Measurements from ENCODE around the gene PSME2.

The PSME2 gene

DNA sequence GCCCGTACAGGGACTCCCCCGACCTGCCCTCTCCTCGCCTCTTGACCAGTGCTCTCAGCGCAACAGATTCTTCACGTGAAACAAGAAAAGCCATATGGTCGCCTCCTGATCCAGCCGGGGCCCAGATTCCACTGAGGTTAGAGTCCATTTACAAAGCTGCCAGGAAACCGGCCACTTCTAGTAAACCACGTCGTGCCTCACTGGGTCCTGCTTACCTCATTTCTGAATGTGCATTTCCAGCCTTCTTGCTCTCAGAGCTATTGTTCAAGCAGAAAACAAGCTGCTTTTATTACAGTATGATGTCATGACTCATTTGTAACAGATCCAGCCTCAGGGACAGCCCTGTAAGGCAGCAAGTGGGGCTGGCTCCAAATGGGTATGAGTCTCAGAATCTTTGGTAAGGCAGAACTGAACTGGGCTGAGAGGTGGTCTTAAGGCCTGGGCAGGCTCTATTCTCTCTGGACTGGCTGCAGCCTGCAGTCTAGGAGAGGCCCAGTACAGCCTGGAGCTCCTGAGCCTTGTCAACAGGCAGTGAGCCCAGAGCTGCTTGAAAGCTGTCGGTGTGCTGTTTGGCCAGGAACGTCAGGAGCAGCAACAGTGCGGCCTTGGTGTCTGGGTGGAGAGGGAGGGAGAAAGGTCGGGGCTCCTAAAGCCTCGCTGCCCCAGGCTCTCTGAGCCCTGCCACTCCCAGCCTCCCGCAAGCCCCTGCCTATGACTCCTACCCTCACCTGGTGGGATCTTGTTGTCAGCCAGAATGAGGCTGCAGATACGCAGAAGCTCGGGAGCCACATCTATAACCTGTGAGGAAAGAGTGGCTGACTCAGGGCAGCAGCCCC lies 33.8 kb upstream of the PSME2 start:
- CTCF ChIA-PET: interaction anchor here (0.8 to 1.7 kb wide), 2 partner anchors 19 to 122 kb away, joined by 3 to 5 read pairs; partner anchors contain the start of gene IRF9
- Histone ChIP-seq H3K36me3 (ENCODE audit: control insufficient read depth in 2 of 2, insufficient read depth in 1 of 2, low read length in 2 of 2) (peaks cover 0 to 86% of the 10 kb centered on the region in 2 experiments; a peak in 2 of 3 replicates), H3K27ac (ENCODE audit: extremely low read depth, low read depth, low read length) (no peak overlapping the region; the same call in 1 of the 2 replicates)
- TF ChIP-seq FEZF1 (tag by site-specific recombination; IDR thresholded peaks at IDR 0.05): peak; percentile 99
- no peak for TF ChIP-seq ZNF843 (tag by site-specific recombination; IDR thresholded peaks at IDR 0.05)
- no peak for TF ChIP-seq ZSCAN30 (tag by site-specific recombination; IDR thresholded peaks at IDR 0.05)
- TF ChIP-seq ZBTB21 (tag by site-specific recombination; IDR thresholded peaks at IDR 0.05): peak; percentile 97
- TF ChIP-seq PRDM10 (tag by site-specific recombination; IDR thresholded peaks at IDR 0.05): 0 out of 2 replicates have a peak, but pooled peaks have one; percentile 38
- no peak for TF ChIP-seq PBX3 (CRISPR knock-in tag; IDR thresholded peaks at IDR 0.05)
- no peak for TF ChIP-seq KLF7 (tag by site-specific recombination; IDR thresholded peaks at IDR 0.05; ENCODE audit: borderline replicate concordance)
- no peak for TF ChIP-seq SP2 (tag by site-specific recombination; IDR thresholded peaks at IDR 0.05)
- TF ChIP-seq ZNF658 (tag by site-specific recombination; IDR thresholded peaks at IDR 0.05): no peak
- TF ChIP-seq, protein P1, sequence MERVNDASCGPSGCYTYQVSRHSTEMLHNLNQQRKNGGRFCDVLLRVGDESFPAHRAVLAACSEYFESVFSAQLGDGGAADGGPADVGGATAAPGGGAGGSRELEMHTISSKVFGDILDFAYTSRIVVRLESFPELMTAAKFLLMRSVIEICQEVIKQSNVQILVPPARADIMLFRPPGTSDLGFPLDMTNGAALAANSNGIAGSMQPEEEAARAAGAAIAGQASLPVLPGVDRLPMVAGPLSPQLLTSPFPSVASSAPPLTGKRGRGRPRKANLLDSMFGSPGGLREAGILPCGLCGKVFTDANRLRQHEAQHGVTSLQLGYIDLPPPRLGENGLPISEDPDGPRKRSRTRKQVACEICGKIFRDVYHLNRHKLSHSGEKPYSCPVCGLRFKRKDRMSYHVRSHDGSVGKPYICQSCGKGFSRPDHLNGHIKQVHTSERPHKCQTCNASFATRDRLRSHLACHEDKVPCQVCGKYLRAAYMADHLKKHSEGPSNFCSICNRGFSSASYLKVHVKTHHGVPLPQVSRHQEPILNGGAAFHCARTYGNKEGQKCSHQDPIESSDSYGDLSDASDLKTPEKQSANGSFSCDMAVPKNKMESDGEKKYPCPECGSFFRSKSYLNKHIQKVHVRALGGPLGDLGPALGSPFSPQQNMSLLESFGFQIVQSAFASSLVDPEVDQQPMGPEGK (tag by site-specific recombination; IDR thresholded peaks at IDR 0.05): peak; percentile 35; the same call in 1 of the 2 replicates
- TF ChIP-seq, protein P2, sequence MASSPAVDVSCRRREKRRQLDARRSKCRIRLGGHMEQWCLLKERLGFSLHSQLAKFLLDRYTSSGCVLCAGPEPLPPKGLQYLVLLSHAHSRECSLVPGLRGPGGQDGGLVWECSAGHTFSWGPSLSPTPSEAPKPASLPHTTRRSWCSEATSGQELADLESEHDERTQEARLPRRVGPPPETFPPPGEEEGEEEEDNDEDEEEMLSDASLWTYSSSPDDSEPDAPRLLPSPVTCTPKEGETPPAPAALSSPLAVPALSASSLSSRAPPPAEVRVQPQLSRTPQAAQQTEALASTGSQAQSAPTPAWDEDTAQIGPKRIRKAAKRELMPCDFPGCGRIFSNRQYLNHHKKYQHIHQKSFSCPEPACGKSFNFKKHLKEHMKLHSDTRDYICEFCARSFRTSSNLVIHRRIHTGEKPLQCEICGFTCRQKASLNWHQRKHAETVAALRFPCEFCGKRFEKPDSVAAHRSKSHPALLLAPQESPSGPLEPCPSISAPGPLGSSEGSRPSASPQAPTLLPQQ (tag by site-specific recombination; IDR thresholded peaks at IDR 0.05): peak; percentile 71
- TF ChIP-seq OSR2 (tag by site-specific recombination; IDR thresholded peaks at IDR 0.05): peak; percentile 18; the same call in 1 of the 2 replicates
- no peak for TF ChIP-seq ZNF350 (tag by site-specific recombination; IDR thresholded peaks at IDR 0.05)
- TF ChIP-seq, protein P3, sequence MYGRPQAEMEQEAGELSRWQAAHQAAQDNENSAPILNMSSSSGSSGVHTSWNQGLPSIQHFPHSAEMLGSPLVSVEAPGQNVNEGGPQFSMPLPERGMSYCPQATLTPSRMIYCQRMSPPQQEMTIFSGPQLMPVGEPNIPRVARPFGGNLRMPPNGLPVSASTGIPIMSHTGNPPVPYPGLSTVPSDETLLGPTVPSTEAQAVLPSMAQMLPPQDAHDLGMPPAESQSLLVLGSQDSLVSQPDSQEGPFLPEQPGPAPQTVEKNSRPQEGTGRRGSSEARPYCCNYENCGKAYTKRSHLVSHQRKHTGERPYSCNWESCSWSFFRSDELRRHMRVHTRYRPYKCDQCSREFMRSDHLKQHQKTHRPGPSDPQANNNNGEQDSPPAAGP (tag by site-specific recombination; IDR thresholded peaks at IDR 0.05): peak; percentile 58; the same call in 1 of the 2 replicates
- no peak for TF ChIP-seq ZNF510 (tag by site-specific recombination; IDR thresholded peaks at IDR 0.05; ENCODE audit: insufficient replicate concordance)
- TF ChIP-seq ZNF664 (tag by site-specific recombination; IDR thresholded peaks at IDR 0.05): no peak
- no peak for TF ChIP-seq ZNF747 (tag by site-specific recombination; IDR thresholded peaks at IDR 0.05)
- TF ChIP-seq, protein P4, sequence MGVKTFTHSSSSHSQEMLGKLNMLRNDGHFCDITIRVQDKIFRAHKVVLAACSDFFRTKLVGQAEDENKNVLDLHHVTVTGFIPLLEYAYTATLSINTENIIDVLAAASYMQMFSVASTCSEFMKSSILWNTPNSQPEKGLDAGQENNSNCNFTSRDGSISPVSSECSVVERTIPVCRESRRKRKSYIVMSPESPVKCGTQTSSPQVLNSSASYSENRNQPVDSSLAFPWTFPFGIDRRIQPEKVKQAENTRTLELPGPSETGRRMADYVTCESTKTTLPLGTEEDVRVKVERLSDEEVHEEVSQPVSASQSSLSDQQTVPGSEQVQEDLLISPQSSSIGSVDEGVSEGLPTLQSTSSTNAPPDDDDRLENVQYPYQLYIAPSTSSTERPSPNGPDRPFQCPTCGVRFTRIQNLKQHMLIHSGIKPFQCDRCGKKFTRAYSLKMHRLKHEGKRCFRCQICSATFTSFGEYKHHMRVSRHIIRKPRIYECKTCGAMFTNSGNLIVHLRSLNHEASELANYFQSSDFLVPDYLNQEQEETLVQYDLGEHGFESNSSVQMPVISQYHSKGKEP (tag by site-specific recombination; IDR thresholded peaks at IDR 0.05): no peak
- TF ChIP-seq ZNF404 (tag by site-specific recombination; IDR thresholded peaks at IDR 0.05): no peak
- TF ChIP-seq ZNF585B (tag by site-specific recombination; IDR thresholded peaks at IDR 0.05): no peak
- TF ChIP-seq ZNF629 (tag by site-specific recombination; IDR thresholded peaks at IDR 0.05): peak; percentile 99
- no peak for TF ChIP-seq TRIM28 (IDR thresholded peaks at IDR 0.05; ENCODE audit: borderline replicate concordance, low read length)
- no peak for TF ChIP-seq ZNF23 (tag by site-specific recombination; IDR thresholded peaks at IDR 0.05; ENCODE audit: borderline replicate concordance)
- TF ChIP-seq ZNF214 (tag by site-specific recombination; IDR thresholded peaks at IDR 0.05; ENCODE audit: borderline replicate concordance): no peak
- TF ChIP-seq ZBTB17 (tag by site-specific recombination; IDR thresholded peaks at IDR 0.05): peak; percentile 89
- peak; percentile 67 for TF ChIP-seq ZNF366 (tag by site-specific recombination; conservative IDR thresholded peaks at IDR 0.05)

More for the DNA sequence above, 33.8 kb upstream of the PSME2 start:
- H3K4me3 ChIP-seq (ENCODE audit: low read depth, low read length): no peak overlapping the region
- POLR2A ChIA-PET: interaction anchor here (1.0 to 2.0 kb wide), 6 partner anchors 10 to 86 kb away, joined by 3 to 8 read pairs (median 3); partner anchors contain the start of genes IRF9, MDP1 and PCK2
- no peaks in the 10 kb centered on the region for H3K9me3 ChIP-seq (ENCODE audit: control insufficient read depth, insufficient read depth, low read depth, low read length)
- H3K4me1 ChIP-seq (ENCODE audit: control insufficient read depth, insufficient read depth, low read length): no peaks in the 10 kb centered on the region
